DMS 273 (cell line): ENCODE results near the gene EDDM13.
A peak's percentile ranks its signal among the peaks of the same experiment; 100 is the strongest.

Experiments used
- DNase-seq: peaks from one replicate; lab custom pipeline; 2025; ENCODE audit not compliant: unreplicated experiment; lab: John Stamatoyannopoulos, UW

Gene EDDM13

GRCh38 chr19:56294549-56294948 lies 22.0 kb downstream of the EDDM13 start:
- no peak for DNase-seq

GRCh38 chr19:56295531-56296455 lies 23.2 kb downstream of the EDDM13 start:
- no peak for DNase-seq

GRCh38 chr19:56297010-56297409 lies 24.5 kb downstream of the EDDM13 start:
- DNase-seq, result no peak

GRCh38 chr19:56299688-56300087 lies 27.1 kb downstream of the EDDM13 start:
- DNase-seq, result no peak

GRCh38 chr19:56301155-56301554 lies 28.6 kb downstream of the EDDM13 start:
- peak; percentile 38 for DNase-seq

- DNase-seq, result no peak
These were observed 29.5 kb downstream of the EDDM13 start for GRCh38 chr19:56301886-56302620.

- no peak for DNase-seq
These were observed 31.7 kb downstream of the EDDM13 start for GRCh38 chr19:56304243-56304642.

- peak; percentile 35 for DNase-seq
These were observed 33.5 kb downstream of the EDDM13 start for GRCh38 chr19:56306016-56306415.

GRCh38 chr19:56307062-56307461 lies 34.5 kb downstream of the EDDM13 start:
- peak; percentile 54 for DNase-seq

GRCh38 chr19:56308792-56309191 lies 36.2 kb downstream of the EDDM13 start:
- no peak for DNase-seq

- peak; percentile 70 for DNase-seq
These were observed 37.1 kb downstream of the EDDM13 start for GRCh38 chr19:56309511-56310185.

GRCh38 chr19:56310462-56310861 lies 37.9 kb downstream of the EDDM13 start:
- no peak for DNase-seq

GRCh38 chr19:56312342-56312741 lies 39.8 kb downstream of the EDDM13 start:
- no peak for DNase-seq

GRCh38 chr19:56312787-56313657 lies 40.5 kb downstream of the EDDM13 start:
- no peak for DNase-seq

GRCh38 chr19:56314018-56314380 lies 41.5 kb downstream of the EDDM13 start:
- DNase-seq, result no peak

- DNase-seq, result peak; percentile 97
These were observed 42.0 kb downstream of the EDDM13 start, which contains the start of gene ZSCAN5A for GRCh38 chr19:56314381-56315076. Gene ZSCAN5A, minus strand, starts transcription at chr19:56314839. Its CDS starts 89,793 bp downstream, at chr19:56225046.

GRCh38 chr19:56315077-56315828 lies 42.7 kb downstream of the EDDM13 start:
- peak; percentile 98 for DNase-seq

- no peak for DNase-seq
These were observed 44.2 kb downstream of the EDDM13 start for GRCh38 chr19:56316728-56317127.

GRCh38 chr19:56317749-56318148 lies 45.2 kb downstream of the EDDM13 start:
- DNase-seq, result no peak
